Neutrophil (primary cell): ENCODE measurements around the gene C6orf47.
A peak's percentile ranks its signal among the peaks of the same experiment; 100 is the strongest.

Source experiments
- H3K27ac ChIP-seq: fragments of 200-600 bp; sonication (generic); 2 replicates; pipeline ENCODE4 v1.5.1; 2016; ENCODE audit warnings: mild to moderate bottlenecking, moderate library complexity
- H3K27me3 ChIP-seq: fragments of 200-600 bp; sonication (generic); 2 replicates; pipeline ENCODE4 v1.6.0; 2016; ENCODE audit warnings: mild to moderate bottlenecking
- H3K36me3 ChIP-seq: fragments of 200-600 bp; sonication (generic); 2 replicates; pipeline ENCODE4 v1.5.1; 2017
- H3K4me1 ChIP-seq, 2 experiments: fragments of 200-600 bp in 1 of 2; sonication (generic) in 1 of 2; 1 replicate in 1 of 2; 2 replicates in 1 of 2; pipeline versions ENCODE4 v1.5.1 to v1.6.1; 2013 to 2016; ENCODE audit warnings: low read depth in 1 of 2, low read length in 1 of 2, mild to moderate bottlenecking in 1 of 2, moderate library complexity in 1 of 2; ENCODE audit not compliant: control insufficient read depth in 1 of 2, insufficient read depth in 1 of 2
- H3K4me3 ChIP-seq, 2 experiments: fragments of 200-600 bp in 1 of 2; sonication (generic) in 1 of 2; 1 replicate in 1 of 2; 2 replicates in 1 of 2; pipeline ENCODE4 v1.5.1; 2013 to 2016; ENCODE audit warnings: low read depth in 1 of 2, low read length in 1 of 2, mild to moderate bottlenecking in 1 of 2, moderate library complexity in 1 of 2
- H3K9me3 ChIP-seq: fragments of 200-600 bp; sonication (generic); 2 replicates; pipeline ENCODE4 v1.5.1; 2016
- TF ChIP-seq, protein P1 (sequence below): fragments of 200-600 bp; sonication (generic); IDR thresholded peaks from 2 replicates; pipeline ENCODE4 v1.5.1; 2016; ENCODE audit warnings: antibody characterized with exemption

C6orf47 gene

DNA sequence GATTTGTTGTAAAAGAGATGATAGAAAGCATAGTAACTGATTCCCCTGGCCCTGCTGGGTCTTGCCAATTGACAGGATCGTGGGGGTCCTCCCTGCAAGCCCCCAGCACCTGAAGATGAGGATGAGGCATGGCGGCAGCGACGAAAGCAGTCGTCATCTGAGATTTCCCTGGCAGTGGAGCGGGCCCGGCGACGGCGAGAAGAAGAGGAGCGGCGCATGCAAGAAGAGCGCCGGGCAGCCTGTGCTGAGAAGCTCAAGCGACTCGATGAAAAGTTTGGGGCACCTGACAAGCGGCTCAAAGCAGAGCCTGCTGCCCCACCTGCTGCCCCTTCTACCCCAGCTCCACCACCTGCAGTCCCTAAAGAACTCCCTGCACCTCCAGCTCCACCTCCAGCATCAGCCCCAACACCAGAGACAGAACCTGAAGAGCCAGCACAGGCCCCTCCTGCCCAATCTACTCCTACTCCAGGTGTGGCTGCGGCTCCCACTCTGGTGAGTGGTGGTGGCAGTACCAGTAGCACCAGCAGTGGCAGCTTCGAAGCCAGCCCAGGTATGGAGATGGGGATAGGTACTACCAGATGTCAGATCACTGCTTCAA, 32.8 kb downstream of the C6orf47 start:
- no peaks in the 10 kb centered on the region for H3K9me3 ChIP-seq
- TF ChIP-seq, protein P1, sequence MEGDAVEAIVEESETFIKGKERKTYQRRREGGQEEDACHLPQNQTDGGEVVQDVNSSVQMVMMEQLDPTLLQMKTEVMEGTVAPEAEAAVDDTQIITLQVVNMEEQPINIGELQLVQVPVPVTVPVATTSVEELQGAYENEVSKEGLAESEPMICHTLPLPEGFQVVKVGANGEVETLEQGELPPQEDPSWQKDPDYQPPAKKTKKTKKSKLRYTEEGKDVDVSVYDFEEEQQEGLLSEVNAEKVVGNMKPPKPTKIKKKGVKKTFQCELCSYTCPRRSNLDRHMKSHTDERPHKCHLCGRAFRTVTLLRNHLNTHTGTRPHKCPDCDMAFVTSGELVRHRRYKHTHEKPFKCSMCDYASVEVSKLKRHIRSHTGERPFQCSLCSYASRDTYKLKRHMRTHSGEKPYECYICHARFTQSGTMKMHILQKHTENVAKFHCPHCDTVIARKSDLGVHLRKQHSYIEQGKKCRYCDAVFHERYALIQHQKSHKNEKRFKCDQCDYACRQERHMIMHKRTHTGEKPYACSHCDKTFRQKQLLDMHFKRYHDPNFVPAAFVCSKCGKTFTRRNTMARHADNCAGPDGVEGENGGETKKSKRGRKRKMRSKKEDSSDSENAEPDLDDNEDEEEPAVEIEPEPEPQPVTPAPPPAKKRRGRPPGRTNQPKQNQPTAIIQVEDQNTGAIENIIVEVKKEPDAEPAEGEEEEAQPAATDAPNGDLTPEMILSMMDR = no peak
- no peaks in the 10 kb centered on the region for H3K27me3 ChIP-seq
- H3K4me1 ChIP-seq = peaks cover 4 to 7% of the 10 kb centered on the region in 2 experiments
- H3K27ac ChIP-seq = no peak overlapping the region
- H3K4me3 ChIP-seq = no peak overlapping the region
- peaks cover 95% of the 10 kb centered on the region for H3K36me3 ChIP-seq

DNA sequence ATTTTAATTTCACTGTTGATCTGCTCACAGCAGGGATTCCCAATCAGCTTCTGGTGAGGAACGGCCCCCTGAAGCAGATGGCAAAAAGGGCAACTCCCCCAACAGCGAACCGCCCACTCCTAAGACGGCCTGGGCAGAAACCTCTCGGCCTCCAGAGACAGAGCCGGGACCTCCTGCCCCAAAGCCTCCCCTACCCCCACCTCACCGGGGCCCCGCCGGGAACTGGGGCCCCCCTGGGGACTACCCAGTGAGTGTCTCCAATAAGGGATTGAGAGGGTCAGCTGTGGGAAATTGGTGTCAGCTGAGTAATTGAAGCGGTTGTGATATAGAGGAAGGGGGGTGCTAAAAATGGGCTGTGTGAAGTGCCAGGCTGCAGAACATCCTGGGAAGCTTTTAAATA, 33.6 kb downstream of the C6orf47 start:
- TF ChIP-seq, protein P1 = no peak
- H3K27ac ChIP-seq = no peak overlapping the region
- no peaks in the 10 kb centered on the region for H3K27me3 ChIP-seq
- no peak overlapping the region for H3K4me3 ChIP-seq
- peaks cover 13 to 15% of the 10 kb centered on the region in 2 experiments for H3K4me1 ChIP-seq
- H3K9me3 ChIP-seq = no peaks in the 10 kb centered on the region
- H3K36me3 ChIP-seq = peaks cover 86% of the 10 kb centered on the region

DNA sequence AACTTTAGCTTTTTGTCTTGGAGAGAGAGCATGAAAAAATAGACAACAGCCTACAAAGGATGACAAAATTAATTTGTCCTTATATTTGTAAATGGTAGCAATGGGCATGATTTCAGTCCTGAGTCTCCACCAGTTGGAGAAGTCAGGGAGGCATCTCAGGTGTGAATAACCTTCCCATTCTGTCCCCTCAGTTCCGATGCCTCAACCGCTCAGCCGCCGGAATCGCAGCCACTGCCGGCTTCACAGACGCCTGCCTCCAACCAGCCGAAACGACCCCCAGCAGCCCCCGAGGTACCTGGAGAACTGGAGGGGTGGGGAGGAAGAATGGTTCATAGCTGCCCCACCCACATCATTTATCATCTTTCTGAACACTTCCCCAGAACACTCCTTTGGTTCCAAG, 36.5 kb downstream of the C6orf47 start:
- Histone ChIP-seq H3K4me3 (no peak overlapping the region), H3K4me1 (peaks cover 30 to 33% of the 10 kb centered on the region in 2 experiments), H3K36me3 (peaks cover 57% of the 10 kb centered on the region), H3K27ac (peak overlapping the region; percentile 99), H3K27me3 (no peaks in the 10 kb centered on the region), H3K9me3 (no peaks in the 10 kb centered on the region)
- TF ChIP-seq, protein P1 = no peak

DNA sequence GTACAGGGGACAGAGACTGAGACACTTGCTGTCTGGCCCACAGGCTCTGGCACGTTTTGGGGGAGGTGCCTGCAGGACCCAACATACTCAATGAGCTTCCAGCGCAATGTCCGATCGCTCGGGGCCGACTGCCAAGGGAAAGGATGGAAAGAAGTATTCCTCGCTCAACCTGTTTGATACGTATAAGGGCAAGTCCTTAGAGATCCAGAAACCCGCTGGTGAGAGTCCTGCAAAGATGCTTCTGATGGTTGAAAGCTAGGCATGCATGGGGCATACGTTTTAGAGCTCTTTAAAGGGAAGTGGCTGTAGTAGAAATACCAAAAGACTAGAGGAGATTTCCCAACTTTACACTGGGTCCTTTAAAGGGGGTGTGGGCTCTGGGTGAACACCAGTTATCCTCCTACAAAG, 37.9 kb downstream of the C6orf47 start:
- no peaks in the 10 kb centered on the region for H3K9me3 ChIP-seq
- no peaks in the 10 kb centered on the region for H3K27me3 ChIP-seq
- H3K27ac ChIP-seq = peak overlapping the region; percentile 99
- peaks cover 34 to 37% of the 10 kb centered on the region in 2 experiments for H3K4me1 ChIP-seq
- H3K4me3 ChIP-seq = peak overlapping the region in 1 of 2 experiments; percentile 99
- TF ChIP-seq, protein P1 = no peak
- H3K36me3 ChIP-seq = peaks cover 44% of the 10 kb centered on the region

DNA sequence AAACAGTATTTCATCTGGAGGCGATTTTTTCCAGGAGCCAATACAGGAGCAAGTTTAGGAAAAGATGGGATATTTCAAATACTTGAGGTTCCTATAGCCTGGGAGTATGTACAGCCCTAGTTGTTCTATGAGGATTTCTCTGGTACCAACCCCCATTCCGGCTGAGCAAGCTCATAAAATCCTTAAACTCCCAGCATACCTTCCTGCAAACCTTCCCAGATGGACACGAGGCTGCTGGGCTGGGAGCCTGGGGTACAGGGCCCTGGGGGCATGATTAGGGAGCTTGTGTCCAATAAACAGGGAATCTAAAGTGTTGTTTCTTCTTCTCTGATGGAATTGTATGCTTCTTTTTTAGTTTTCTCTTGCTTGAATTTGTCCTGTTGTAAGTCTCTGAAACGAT, 38.6 kb downstream of the C6orf47 start:
- Histone ChIP-seq H3K4me1 (peaks cover 37 to 38% of the 10 kb centered on the region in 2 experiments), H3K9me3 (no peaks in the 10 kb centered on the region), H3K27me3 (no peaks in the 10 kb centered on the region), H3K4me3 (peak overlapping the region; percentile 73 to 99), H3K27ac (peak overlapping the region; percentile 99), H3K36me3 (peaks cover 37% of the 10 kb centered on the region)
- TF ChIP-seq, protein P1 = no peak
